ENCODE data around the gene TNNT1. TPM values are rescaled to one million over a fixed set of nuclear protein-coding genes. Genes with fewer than 3 reads are reported as not detected.

TNNT1 gene
- total RNA-seq, 1 experiment from 2014 or later, result 42.4 TPM

- DNase-seq (ENCODE audit: low read depth), result no peak
Measured at GRCh38 chr19:55141696-55142095, 7.3 kb downstream of the TNNT1 start.

GRCh38 chr19:55137915-55138314 lies 11.1 kb downstream of the TNNT1 start:
- no peak for DNase-seq (ENCODE audit: low read depth)

- no peak for DNase-seq (ENCODE audit: low read depth)
Measured at GRCh38 chr19:55136399-55137102, 12.5 kb downstream of the TNNT1 start.

GRCh38 chr19:55134736-55135135 lies 14.3 kb downstream of the TNNT1 start:
- no peak for DNase-seq (ENCODE audit: low read depth)

GRCh38 chr19:55133639-55134444 lies 15.2 kb downstream of the TNNT1 start:
- DNase-seq (ENCODE audit: low read depth), result no peak

- DNase-seq (ENCODE audit: low read depth), result no peak
Measured at GRCh38 chr19:55132453-55133129, 16.4 kb downstream of the TNNT1 start.

- DNase-seq (ENCODE audit: low read depth), result no peak
Measured at GRCh38 chr19:55131421-55131820, 17.6 kb downstream of the TNNT1 start.

GRCh38 chr19:55119053-55119452 lies 30.0 kb downstream of the TNNT1 start:
- DNase-seq (ENCODE audit: low read depth), result no peak

GRCh38 chr19:55118401-55118991 lies 30.5 kb downstream of the TNNT1 start:
- no peak for DNase-seq (ENCODE audit: low read depth)

GRCh38 chr19:55117663-55118391 lies 31.2 kb downstream of the TNNT1 start:
- DNase-seq (ENCODE audit: low read depth), result peak; percentile 99

GRCh38 chr19:55116859-55117662 lies 31.9 kb downstream of the TNNT1 start, which contains the start of gene PPP1R12C:
Gene PPP1R12C, minus strand, starts transcription at chr19:55117637. Its CDS starts 94 bp downstream, at chr19:55117543.
- DNase-seq (ENCODE audit: low read depth), result no peak

GRCh38 chr19:55116232-55116858 lies 32.7 kb downstream of the TNNT1 start:
- peak; percentile 64 for DNase-seq (ENCODE audit: low read depth)

GRCh38 chr19:55115446-55116065 lies 33.5 kb downstream of the TNNT1 start:
- DNase-seq (ENCODE audit: low read depth), result no peak

GRCh38 chr19:55114566-55115145 lies 34.4 kb downstream of the TNNT1 start:
- no peak for DNase-seq (ENCODE audit: low read depth)

- peak; percentile 62 for DNase-seq (ENCODE audit: low read depth)
Measured at GRCh38 chr19:55113570-55114039, 35.4 kb downstream of the TNNT1 start.

GRCh38 chr19:55112777-55113569 lies 36.0 kb downstream of the TNNT1 start:
- no peak for DNase-seq (ENCODE audit: low read depth)

- DNase-seq (ENCODE audit: low read depth), result no peak
Measured at GRCh38 chr19:55112246-55112776, 36.7 kb downstream of the TNNT1 start.
